Inferior parietal cortex (tissue), 1 donor: Measurements from ENCODE around the gene OTUB1.

ENCODE experiments used
- DNase-seq: peaks from one replicate; pipeline ENCODE4 v3.0.0-alpha.2; 2016; ENCODE audit errors: extremely low spot score

Gene OTUB1

DNA sequence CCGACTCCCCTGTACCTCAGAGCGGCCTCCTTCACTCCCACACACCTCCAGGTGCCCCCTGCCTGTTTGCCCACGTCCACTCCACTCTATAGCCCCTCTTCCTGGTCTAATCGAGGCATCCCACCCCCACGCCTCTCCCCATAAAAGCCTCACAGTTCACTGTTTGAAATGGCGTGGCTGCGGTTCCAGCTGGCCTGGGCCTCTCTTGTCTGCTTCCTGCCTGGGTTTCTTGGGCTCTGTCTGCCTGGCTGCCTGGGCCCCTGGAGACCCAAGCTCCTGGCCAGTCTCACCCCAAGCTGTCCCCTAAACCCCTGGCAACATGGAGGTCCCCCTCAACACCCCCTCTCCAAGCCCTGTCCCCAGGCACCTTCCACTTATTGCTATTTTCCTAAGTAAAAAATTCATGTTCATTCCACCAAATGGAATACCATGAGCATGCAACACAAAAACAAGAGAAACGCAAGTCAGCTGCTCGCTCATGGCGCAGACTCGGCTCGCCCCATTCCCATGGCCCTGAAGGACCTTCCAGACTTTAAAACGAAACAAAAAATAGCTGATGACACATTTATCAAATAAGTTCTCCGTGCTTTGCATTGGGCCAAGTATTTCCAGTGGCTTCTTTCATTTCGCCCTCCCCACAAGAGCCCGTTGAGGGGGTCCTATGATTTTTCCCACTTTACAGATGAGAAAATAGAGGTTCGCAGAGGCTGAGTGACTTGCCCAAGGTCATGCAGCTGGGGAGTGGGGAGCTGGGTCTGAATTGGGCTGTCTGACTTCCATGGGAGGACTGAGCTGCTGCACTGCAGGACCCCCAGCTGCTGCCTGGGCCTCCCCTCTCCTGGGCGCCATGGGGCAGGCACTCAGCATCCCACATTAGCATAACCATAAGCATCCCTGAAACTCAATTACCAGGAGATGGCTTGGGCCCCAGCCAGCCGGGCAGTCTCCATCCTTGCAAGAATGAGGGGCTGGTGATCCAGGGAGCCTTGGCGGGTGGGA is 37.8 kb downstream of the OTUB1 start:
- no peak for DNase-seq

DNA sequence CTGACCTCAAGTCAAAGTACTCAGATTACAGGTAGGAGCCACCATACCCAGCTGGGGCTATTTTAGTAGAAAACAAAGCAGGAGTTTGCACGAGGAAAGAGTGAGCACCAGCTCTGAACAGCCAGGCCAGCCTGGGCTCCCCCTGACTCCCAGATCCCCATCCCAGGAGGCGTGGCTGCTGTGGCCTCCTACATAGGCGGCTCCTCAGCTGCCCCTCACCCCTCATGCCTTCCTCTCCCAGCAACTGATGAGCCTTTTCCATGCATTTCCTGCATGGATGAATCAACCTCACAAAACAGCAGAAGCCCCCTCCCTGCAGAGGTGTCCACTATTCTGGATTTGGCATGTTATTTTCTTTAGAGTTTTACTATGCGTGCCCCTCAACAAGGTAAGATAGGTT is 39.0 kb downstream of the OTUB1 start:
- DNase-seq = no peak

DNA sequence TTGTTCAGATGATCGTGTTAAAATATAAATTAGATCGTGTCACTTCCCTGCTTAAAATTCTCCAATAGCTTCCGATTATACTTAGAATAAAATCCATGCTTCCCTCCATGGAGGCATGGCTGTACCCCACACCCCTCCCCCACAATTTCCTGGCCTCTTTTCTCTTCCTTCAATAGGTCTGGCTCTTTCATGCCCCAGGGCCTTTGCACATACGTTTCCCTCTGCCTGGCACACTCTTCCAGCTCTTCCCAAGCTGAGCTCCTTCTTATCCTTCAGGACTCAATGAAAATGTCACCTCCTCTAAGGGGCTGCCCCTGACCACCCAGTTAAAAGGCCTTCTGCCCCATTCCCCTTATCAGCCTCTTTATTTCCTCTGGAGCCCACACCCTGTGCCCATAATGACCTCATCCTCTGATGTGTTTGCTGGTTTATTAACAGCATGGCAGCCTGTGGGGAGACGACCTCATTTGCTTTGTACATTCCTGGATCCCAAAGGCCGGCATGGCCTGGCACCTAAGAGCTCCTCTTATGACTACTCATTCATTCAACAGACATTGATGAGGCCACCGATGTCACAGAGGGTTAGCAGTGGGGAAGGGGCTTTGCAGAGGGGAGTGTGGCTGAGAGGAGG is 40.5 kb downstream of the OTUB1 start:
- DNase-seq = no peak

DNA sequence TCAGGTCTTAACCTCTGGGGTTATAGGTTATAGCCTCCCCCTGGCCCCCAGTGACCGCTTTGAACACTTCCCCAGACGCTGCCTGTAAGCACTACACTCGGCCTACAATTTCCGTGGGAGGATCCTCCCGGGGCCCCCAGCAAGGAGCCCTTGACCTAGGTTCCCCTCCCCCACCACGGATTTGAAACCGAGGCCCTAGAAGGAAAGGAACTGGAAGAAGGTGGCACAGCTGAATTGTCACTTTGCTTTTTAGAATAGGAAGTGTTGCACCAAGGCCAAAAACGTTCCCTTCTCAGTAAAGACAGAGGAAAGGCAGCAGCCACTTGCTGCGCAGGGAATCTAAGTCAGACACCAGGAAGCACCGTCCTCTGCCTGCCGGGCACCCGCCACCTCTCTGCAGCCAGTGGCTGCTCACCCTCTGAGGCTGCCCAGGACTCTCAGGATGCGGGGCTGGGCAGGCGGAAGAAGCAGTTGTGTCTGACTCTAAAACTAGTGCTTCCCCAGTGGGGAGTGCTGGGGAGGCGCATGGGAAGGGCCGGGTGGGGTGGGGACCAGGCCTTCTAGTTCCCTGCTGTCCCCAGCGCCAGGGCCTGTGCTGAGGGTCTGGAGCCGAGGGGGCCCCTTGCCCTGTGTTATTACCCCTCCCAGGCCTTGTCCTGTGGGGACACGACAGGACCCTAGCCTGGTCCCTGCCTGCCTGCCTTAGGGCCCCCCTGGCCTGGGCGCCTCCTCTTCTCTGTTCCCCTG is 41.6 kb downstream of the OTUB1 start:
- DNase-seq = no peak

DNA sequence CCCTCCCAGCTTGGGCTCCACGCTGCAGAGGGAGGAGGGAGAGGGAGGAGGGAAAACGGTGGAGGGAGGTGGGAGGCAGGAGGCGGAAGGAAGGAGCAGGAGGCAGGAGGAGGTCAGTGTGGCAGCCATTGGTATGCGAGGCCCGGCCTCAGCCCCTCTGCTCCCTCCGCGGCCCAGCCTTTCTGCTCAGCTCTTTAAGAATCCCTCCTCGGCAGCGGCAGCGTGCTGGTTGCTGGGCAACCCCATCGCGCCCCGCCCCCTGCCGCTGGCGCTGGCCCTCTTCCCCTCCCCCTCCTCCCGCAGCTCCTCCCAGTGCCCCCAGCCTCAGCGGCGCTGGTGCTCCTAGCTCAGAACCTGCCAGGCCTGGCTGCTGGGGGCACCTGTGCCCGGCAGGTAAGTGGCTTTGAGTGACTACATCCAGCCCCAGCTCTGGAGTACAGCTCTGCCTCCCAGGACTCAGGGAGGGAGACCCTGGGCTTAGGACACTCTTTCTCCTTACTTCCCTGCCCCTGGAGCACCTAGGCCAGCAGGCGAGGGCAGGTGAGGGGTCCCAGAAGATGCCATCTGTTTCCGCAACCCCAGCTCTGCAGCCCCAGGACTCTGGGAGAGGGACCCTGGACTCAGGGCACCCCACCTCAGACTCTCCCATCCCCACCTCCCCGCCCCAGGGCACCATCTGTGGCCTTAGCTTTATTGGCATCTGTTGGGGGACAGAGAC is 42.3 kb downstream of the OTUB1 start:
- DNase-seq = no peak

DNA sequence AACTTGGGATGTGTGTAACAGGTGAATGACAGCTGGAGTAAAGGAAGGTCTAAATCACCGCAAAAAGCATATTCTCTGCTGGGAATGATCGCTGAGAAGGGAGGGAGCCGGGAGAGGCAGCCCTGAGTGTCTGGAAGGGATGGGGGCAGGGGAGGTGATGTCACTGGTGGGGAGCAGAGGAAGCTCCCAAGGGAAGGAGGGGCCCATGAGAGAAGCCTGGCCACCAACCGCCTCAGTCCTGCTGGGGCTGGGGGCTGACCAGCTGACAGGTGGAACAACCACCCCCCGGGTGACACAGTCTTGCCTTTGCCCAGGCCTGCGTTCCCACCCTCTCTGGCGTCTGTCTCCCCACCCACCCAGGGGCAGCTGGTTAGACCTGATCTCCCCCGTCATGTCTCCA is 43.5 kb downstream of the OTUB1 start:
- no peak for DNase-seq

DNA sequence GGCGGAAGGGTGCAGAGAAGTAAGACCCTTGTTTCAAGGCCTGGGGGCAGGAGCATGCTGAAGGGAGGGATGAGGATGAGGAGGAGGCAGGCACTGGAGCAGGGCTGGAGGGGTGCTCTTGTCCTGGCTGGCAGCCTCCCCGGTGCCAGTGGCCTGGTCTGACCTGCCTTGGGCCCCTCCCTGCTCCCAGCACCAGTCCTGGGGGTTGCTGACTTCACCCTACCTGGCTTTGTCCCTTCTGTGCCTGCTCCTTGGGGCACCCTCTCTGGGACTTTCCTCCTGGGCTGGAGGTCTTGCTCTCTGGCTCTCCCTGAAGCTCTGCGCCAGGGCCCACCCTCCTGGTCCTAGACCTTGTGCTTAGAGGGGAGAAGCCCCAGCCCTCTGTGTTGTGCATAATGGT is 44.8 kb downstream of the OTUB1 start:
- DNase-seq = no peak

DNA sequence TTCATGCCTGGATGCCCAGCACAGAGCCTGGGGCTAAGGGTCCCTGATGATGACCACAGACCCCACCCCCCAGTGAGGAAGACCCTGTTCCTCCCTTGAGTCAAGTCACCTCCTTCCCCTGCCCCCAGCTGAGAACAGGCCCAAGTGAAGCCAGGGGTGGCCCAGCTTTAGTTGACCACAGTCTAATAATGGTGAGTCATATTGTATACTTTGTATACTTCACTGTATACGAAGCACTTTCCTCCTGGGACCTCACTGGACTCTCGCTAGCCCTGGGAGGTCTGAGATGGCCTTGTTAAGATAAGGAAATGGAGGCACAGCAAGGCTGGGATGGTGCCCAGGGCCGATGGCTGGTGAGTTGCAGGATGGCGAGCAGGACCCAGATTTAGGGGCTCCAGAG is 45.8 kb downstream of the OTUB1 start:
- DNase-seq = no peak

DNA sequence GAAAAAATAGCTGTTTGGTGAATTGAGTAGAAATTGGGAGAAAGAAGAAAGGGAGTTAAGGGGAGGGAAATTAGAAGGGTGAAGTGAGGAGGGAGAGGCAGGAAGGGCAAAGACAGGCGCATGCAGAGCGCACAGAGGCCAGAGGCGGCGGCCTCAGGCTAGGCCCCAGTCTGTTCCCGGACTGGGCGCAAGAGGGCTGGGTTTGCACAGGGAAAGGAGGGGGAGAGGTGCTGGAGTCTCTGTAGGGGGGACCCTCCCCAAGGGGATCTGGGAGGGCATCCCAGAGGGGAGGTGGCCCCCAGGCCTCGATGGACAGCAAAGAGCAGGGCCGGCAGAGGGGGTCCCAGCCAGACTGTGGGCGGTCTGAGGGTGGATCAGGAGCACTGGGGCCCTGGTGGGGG is 48.2 kb downstream of the OTUB1 start:
- DNase-seq = no peak

DNA sequence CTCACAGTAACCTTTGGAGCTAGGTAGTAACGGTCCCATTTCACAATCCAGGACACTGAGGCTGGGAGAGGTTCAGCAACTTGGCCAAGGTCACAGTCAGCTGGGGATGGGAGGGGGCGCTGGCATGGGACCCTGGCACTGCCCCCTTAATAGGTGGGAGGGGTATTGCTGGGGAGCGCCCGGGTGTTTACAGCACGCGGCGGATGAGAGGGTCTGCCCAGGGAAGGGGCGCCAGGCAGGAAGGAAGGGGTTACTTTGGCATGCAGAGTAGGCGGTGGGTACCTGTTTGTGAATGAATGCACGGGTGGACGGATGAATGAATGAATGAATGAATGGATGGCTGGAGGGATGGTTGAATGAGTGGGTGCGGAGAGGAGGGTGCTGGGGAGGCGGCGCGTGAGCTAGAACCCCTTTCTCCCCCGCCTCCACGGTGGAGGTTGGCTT is 48.9 kb downstream of the OTUB1 start:
- DNase-seq = no peak

DNA sequence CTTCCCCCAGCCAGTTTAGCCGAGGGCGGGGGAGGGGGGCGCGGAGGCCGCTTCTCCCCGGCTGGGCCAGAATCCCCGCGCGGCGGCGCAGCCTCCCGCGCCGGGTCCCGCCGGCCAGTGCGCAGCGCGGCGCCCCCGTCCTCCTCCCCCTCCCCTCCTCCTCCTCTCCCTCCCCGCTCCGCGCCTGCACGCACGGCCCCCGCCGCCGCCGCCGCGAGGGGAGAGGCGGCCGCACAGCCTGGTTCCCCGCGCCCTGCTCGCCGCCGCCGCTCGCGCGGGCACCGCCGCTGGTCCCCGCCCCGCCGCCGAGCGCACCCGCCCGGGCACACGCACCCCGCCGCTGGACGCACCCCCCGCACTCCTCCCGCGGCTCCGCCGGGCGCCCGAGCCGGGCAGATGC is 49.3 kb downstream of the OTUB1 start, which contains the start of gene FLRT1:
Gene FLRT1, plus strand, starts transcription at position 356 of the 400 bp plus-strand sequence. CDS start 80,337 bp downstream, outside the sequence.
- DNase-seq = no peak

DNA sequence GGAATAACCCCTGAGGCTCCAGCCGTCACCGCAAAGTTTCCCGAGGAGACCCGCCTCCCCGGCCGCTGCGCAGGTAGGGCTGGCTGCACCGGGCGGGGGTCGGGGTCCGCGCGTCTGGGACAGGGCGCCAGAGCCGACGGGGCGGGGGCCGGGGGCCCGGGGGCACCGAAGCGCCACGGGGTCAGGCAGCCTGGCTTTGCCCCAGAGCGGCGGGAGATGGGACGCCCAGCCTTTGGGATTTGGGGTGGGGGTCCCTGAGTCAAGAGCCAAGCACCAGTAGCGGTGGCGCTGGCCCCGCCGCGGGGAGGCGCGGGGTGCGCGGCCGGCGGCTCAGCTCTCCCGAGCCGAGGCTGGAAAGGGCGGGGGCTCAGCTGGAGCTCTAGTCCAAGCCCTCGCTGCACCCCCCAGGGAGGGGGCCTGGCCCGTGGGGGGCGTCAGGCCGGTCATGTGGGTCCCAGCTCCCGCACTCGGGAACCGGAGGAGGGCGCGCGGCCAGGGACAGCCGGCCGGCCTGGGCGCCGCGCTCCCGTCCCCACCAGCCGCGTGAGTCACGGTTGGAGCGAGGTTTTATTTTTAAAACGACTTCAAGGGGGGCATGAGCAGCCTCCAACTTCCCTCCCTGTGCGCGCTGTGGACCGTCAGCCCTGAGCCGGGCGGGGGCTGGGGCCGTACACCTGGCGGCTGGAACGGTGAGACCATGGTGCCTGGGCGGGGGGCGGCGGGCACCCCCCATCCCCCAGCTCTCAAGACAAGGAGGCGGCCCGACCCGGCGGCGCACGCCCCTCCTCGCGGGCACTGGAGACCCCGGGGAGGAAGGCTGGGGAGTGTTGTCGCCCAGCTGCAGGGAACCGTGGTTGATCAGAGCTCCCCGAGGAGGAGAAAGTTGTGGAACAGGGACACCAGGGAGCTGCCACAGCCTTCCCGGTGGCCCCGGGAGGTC is 50.1 kb downstream of the OTUB1 start:
- no peak for DNase-seq

DNA sequence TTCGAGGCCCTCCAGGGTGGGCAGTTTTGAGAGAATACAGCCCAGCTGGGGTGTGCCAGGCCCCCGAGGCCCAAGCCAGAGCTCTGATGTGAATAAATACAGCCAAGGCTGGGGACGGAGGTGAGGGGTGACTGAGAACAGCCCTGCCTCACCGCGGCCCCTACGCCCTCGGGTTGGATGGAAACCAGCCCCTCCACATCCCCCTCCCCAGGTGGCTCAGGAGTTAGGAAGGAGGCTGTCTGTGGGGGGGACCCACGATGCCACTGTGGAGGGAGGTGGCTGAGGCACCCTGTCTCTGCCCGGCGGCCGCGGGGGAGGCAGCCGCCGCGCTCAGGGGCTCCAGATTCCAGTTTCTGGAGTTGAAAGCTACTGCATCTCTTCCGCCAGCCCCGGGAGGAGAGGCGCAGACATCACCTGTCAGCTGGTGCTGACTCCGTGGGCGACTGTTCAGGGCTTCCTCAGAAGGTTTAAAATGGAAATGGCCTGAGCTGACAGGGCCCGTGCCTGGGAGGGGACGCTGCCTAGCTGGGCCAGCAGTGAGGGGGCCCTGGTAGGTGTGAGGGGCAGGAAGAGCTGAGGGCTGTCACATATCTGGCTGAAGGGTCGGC is 50.9 kb downstream of the OTUB1 start:
- DNase-seq = no peak

DNA sequence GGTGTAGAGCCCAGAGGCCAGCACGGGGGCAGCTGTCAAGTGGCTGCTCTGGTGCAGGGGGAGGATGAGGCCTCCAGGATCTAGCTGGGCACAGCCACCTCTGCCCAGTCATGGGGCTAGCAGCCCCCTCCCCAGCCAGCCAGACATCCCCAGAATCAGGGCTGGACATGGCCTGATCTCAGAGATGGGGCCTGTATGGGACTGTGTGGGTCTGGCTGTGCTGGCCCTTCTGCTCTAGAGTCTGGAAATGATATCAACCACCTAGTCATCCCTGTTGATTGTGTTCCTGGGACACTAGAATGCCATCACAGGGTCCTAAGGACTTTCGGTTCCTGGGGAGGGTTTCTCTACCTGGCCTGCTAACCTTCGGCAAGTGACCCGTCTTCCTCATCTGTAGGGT is 52.3 kb downstream of the OTUB1 start:
- no peak for DNase-seq

DNA sequence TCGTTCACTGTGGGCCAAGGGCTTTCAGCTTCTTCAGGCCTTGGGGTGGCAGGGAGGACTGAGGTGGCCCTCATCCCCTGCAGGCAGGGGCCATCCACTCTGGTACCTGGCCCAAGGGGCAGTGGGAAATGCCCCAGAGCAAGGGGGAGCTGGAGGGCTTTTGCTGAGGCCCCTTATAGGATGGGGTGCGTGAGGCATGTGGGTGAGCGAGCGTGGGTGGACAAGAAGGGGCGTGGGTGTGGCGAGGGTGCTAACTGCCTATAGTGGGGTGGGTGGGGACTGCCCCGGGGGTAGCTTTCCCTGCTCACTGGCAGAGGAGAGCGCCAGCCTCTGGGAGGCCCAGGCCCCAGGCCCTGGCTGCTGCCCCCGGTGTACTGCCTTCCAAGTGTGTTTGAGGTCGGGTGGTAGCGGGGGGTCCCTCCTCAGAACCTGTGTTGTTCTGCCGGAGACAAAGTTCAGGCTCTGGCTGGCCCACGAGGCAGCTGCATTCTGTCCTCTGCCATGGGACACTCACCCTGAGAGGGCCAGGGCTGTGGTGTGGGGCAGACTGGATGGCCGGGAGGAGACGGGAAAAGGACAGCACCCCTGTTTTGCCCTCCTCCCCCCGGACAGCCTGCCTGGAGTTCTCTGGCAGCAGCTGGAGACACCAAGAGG is 52.9 kb downstream of the OTUB1 start:
- DNase-seq = no peak

DNA sequence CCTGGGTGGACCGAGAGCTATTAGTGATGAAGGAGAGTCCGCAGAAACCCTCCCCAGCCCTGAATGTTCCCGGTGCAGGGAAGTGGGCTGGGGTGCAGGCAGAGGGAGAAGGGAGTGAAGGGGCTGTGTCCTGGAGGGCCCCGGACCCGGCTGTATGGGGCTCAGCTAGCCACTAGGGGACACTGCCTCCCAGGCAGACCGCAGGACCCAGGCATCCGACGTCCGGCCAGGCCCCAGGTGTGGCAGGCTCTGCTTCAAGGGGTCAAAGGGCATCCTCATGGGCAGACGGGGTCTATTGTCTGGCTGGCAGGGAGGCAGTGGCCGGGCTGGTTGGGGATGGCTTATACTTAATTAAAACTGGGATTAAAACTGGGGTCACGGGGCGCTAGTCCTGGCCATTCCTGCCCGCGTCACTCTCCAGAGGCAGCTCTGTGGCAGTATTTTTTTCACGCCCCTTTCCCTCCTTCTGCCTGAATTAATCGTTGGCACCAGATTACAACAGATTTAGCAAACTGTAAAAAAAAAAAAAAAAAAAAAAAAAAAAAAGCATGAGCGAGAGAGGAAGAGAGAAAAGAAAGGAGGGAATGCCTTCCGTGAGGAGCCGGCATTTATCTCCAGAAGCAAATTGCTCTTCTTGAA is 54.6 kb downstream of the OTUB1 start:
- DNase-seq = no peak

DNA sequence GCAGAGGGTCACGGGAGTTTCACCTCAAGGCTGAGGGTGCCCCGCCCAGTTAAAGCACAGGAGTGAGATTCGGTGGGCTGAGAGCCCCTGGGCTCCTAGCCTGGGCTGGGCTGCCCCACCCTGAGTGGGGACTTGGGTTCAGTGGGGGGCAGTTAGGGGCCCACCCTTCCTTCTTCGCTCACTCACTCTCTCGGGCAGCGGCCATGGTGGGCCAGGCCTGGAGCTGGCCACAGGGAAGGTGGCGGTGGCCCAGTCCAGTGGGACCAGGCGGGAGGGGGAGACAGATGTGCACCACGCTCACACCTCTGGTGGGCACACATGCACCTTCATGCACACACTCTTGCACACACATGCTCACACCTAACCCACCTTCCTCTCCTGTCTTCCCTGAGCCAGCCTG is 55.6 kb downstream of the OTUB1 start:
- no peak for DNase-seq

DNA sequence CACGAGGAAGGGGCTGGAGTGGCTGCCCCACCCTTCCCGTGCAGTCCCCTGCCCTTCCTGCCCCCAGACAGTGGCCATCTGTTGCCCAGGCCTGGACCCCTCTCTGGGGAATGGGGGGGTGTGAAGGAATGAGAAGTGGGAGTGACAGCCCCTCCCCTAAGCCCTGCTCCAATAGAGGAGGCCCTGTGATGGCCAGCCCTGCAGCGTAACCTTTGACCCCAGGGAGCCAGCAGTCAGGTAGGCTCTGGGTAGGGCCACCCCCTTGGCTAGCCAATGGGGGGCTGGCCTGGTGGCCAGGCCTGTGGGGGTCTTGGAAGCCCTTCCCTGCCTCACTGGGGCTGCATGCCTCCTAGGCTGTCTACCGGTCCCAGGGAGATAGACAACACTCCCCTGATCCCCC is 56.1 kb downstream of the OTUB1 start:
- DNase-seq = no peak

DNA sequence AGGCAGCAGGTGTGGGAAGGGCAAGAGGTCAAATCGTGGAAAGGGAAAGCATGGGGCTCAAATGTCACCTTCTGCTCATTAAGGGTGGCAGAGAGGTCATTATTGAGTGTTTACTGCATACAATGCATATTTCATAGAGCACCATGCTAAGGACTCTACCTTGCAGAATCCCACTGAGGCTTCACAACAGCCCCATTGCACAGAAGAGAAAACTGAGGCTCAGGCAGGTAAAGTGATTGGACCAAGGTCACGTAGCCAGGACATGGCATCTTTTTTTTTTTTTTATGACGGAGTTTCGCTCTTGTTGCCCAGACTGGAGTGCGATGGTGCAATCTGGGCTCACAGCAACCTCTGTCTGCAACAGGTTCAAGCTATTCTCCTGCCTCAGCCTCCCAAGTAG is 57.3 kb downstream of the OTUB1 start:
- no peak for DNase-seq
